HG03064 (cell line): Measurements from ENCODE around the gene PLA2G6.
"Not testable (repeated sequence)": the region's sequence is repeated elsewhere in the genome, so short reads cannot be mapped to it uniquely, and the experiment has no call there.

Experiments used
- ATAC-seq: cut with Tn5 transposase; IDR thresholded peaks from one replicate; pipeline ENCODE4 v1.9.1; 2021; ENCODE audit warnings: low read depth; ENCODE audit not compliant: unreplicated experiment

PLA2G6 gene

GRCh38 chr22:38135133-38135706 lies 46.4 kb downstream of the PLA2G6 start:
- no peak for ATAC-seq

GRCh38 chr22:38133331-38133730 lies 48.3 kb downstream of the PLA2G6 start:
- ATAC-seq = no peak

DNA sequence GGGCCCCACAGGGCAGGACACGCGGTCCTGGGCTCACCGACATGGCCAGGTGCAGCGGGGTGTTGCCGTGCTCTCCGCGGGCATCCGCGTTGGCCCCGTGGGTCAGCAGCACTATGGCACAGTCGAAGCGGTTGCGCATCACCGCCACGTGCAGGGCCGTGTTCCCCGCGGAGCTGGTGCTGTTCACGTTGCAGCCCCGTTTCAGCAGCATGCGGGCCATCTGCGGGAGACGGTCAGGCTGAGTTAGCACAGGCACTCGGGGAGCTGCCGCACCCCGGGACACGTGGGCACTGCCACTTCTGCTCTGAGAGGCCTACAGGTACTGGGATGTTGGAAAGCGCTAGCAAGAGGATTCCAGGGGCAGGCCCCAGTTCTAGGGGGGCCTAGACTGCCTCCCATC lies 48.8 kb downstream of the PLA2G6 start:
- ATAC-seq = no peak

DNA sequence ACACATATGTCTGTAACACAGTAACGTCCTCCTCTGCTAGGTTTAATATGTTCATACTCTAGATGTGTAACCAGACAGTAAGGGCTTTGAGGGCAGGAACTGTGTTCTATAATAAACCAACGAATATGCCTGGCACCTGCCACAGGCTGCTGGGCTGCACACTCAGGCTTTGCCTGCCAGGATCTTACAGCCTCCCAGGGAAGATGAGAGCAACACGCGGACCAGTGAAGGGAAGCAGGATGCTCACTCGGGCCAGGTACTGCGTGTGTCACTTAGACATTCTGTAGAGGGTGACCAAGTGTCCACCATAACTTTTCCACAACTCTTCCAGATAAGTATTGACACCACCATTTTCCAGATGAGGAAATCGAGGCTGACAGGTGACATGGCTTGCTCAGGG lies 49.5 kb downstream of the PLA2G6 start:
- no peak for ATAC-seq

GRCh38 chr22:38131399-38131798 lies 50.2 kb downstream of the PLA2G6 start:
- no peak for ATAC-seq

DNA sequence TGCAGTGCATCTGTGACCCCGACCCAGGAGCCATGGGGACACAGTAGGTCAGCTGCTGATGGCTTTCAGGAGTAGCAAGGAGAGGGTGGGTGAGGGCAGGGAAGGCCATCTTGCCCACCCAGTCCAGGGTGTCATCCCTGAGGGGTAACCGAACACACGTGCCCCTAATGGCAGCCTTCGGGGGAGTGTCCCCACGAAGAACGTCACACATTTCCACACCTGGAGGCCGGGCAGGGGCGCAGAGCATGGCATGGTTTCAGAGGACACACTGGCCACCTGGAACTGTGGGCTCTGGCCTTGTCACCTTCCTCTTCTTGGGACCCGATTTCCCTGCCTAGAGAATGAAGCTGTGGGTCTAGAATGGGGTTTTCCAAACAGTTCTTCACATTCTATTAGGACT lies 51.8 kb downstream of the PLA2G6 start:
- ATAC-seq = no peak

DNA sequence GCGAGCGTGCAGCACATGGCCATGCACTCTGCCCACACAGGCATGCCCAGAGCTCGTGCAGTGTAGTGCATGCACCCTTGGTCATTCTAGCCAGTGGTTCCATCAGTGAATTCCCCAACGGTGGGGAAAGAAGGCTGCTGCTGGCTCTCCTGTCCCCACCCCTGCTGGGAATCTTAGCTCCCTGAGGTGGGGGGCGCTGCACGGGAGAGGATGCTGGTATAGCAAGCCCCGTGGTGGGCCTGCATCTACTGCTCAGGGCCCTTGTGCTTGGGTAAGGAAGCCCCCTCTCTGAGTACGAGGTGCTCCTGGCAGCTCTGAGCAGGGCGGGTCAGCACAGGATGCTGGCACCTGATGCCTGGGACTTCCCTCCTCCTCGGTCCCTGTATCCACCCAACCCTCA lies 52.6 kb downstream of the PLA2G6 start:
- ATAC-seq = no peak

GRCh38 chr22:38127869-38128268 lies 53.8 kb downstream of the PLA2G6 start:
- no peak for ATAC-seq

DNA sequence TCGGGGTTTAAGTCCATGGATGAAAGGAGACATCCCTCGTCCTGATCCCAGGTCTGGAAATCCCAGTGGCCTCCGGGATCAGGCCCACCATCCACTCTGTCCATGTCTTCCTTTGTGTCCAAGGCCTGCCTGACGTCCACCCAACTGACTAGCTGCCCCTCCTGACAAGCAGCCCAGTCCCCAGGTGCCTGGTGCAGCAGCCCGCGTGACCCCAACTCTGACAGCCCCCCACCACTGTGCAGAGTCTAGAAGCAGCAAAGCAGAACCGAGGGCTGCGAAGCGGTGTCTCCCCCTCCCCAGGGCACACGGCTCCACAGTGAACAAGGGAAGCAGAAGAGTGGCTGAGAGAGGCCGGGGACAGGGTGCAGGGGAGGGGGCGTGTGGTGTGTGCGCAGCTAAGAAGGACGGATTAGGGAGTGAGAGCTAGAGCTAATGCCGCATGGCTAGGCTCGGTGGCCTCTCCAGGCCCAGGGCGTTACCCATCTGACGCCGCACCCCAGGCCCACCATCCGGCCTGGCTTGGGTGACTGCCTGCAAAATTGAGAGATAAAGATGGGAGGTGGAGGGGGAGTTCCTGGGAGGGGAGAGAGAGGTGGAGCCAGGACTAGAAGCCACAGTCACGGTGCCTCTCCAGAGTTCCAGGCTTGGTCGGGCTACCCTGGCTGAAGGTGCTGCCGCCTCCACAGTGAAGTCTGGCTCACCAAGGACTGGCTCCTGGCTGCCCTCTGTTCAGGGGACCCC lies 54.5 kb downstream of the PLA2G6 start:
- no peak for ATAC-seq

DNA sequence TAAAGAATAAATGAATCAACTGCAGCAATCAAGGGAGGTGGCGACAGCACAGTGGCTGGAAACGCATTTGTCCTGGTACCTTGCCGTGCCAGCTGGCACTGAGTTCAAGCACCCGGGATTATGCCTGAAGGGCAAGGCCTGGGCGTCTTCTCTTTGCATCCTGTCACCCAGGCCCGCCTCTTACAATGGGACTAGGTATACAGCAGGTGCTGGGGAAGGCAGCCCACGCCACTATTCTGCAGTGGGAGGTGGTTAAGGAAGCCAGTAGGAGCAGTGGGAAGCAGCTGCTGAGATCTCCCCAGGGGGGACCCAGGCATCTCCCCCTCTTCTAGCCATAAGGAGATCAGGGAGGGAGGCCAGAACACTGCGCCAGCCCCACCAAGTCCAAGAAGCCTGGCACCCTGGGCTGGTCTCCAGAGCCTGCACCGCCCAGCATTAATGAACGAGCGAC lies 55.9 kb downstream of the PLA2G6 start:
- no peak for ATAC-seq

DNA sequence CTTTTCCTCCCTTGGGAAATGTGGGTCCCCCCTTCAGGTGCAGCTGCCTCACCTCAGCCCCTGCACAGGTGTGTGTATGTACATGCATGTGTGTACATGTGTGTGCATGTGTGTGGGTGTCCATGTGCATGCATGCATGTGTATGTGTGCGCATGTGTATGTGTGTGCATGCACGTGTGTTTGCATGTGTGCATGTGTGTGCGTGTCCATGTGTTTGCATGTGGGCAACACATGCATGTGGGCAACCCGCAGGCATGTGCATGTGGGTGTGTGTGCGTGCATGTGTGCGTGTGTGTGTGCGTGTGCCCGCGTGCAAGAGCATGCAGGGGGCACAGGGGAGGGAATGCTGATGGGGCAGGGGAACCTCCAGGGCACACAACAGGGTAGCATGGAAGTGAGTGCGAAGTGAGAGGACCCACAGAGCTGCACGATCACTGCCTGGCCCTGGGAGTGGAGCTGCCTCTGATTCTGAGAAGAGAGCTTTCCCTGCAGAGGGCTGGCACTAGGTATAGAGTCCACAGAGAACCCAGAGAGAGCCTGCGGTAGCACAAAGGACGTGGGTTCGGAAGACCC lies 56.5 kb downstream of the PLA2G6 start:
- ATAC-seq = no peak

DNA sequence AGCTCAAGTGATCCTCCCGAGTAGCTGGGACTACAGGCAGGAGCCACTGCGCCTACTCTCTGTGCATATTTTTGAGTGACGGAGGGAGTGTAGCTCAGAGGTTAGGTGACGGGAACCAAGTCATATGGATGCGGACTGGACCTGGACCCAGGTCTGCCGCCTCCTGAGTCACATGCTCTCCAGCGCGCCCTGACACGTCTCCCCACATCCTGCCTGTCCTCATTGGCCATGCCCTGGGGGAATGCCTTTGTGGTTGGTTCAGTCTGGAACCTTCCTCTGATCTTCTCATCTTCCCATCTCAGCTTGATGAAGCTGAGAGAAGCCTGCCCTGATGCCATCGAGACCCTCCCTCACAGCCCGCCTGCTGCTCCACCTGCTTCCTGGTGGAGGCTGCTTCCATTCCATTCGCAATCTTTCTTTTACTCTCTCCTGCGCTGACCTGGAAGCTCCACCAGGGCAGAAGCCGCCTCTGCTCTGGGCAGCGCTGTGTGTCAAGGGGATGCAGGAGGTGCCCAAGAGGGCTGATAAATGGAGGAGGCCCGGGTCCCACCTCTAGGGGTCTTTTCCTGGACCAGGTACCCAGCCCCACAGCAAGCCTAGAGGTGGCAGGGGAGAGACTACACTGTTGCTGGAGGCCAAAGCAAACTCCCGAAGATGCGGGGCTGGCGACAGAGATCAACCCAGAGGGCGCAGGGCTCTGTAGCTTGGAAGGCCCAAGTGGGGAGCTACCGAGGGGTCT lies 57.2 kb downstream of the PLA2G6 start:
- ATAC-seq = no peak

- ATAC-seq = no peak
These were observed 59.0 kb downstream of the PLA2G6 start for GRCh38 chr22:38122616-38123015.

- ATAC-seq = no peak
These were observed 61.1 kb downstream of the PLA2G6 start for GRCh38 chr22:38120359-38121110.

DNA sequence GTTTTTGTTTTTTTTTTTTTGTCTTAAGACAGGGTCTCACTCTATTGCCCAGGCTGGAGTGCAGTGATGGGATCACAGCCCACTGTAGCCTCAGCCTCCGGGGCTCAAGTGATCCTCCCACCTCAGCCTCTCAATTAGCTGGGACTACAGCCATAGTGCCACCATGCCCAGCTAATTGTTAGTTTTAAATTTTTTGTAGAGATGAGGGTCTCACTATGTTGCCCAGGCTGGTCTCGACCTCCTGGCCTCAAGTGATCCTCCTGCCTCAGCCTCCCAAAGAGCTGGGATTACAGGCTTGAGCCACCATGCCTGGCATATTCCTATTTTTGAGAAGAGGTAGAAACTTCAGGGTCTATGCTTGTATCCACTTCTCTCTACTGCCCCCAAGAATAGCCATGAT lies 62.9 kb downstream of the PLA2G6 start:
- ATAC-seq = not testable (repeated sequence)

- ATAC-seq = no peak
These were observed 63.4 kb downstream of the PLA2G6 start for GRCh38 chr22:38118182-38118581.

DNA sequence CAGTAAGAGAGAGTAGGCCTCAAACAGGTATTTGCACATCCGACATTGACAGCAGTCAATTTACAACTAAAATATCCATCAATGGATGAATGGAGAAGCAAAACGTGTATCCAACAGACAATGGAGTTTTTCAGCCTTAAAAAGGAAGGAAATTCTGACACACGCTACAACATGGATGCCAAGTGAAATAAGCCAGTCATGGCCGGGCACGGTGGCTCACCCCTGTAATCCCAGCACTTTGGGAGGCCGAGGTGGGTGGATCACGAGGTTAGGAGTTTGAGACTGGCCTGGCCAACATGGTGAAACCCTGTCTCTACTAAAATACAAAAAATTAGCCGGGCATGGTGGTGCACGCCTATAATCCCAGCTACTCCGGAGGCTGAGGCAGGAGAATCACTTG lies 64.1 kb downstream of the PLA2G6 start:
- ATAC-seq = not testable (repeated sequence)

GRCh38 chr22:38115423-38116205 lies 66.0 kb downstream of the PLA2G6 start:
- ATAC-seq = no peak

GRCh38 chr22:38114484-38115398 lies 66.9 kb downstream of the PLA2G6 start:
- ATAC-seq = no peak
